HepG2 (cell line): ENCODE measurements around the gene GPR137. TPM values are rescaled to one million over a fixed set of nuclear protein-coding genes. Genes with fewer than 3 reads are reported as not detected.

Experiments used
- ATAC-seq: fragments of 200-7000 bp; cut with Tn5 transposase; 3 replicates; pipeline ENCODE4 v1.9.1; 2020; ENCODE audit warnings: mild to moderate bottlenecking, moderate library complexity
- BruUV-seq: library from RNA; stranded (reverse); fragments of 400-500 nt; replicated peaks from 2 replicates; lab custom pipeline; 2021; lab: Mats Ljungman, UMichigan
- CTCF ChIA-PET: fragments of 300-600 bp; formaldehyde crosslinking; extraction: SDS; loops from one replicate; lab custom pipeline; 2021; ENCODE audit warnings: low total read pairs, inconsistent platforms, low intra/inter-chr PET ratio; lab: Yijun Ruan, JAX
- POLR2A ChIA-PET: fragments of 350-600 bp; sonication (Branson Sonifier 250); formaldehyde crosslinking; loops from one replicate; lab custom pipeline; 2020; ENCODE audit warnings: antibody characterized with exemption, inconsistent platforms; lab: Yijun Ruan, JAX
- DNase-seq: peaks from one replicate; pipeline ENCODE4 v3.0.0-alpha.2; 2015; ENCODE audit warnings: low spot score
- FAIRE-seq: peaks from 3 replicates; lab custom pipeline; 2011; peaks lifted over from hg19 to GRCh38; lab: Jason Lieb, UNC
- H2AFZ ChIP-seq: one replicate; pipeline ENCODE4 v1.6.1; 2011; ENCODE audit warnings: low read length, inconsistent platforms
- H3K27ac ChIP-seq: fragments of 300-600 bp; 3 replicates; pipeline ENCODE4 v1.8.0; 2011; ENCODE audit warnings: mixed run types, mild to moderate bottlenecking, mixed read lengths, low read length, inconsistent platforms; ENCODE audit not compliant: insufficient read depth; ENCODE audit errors: extremely low read length
- H3K27me3 ChIP-seq, 2 experiments: fragments of 200-600 bp in 1 of 2; 2 replicates in 1 of 2; 3 replicates in 1 of 2; pipeline versions ENCODE4 v1.6.0 to v1.8.0; 2011; ENCODE audit warnings: low read length in 2 of 2, mild to moderate bottlenecking in 2 of 2, moderate library complexity in 2 of 2, inconsistent platforms in 1 of 2; ENCODE audit not compliant: insufficient read depth in 2 of 2, control insufficient read depth in 1 of 2
- H3K36me3 ChIP-seq, 2 experiments: fragments of 200-600 bp in 1 of 2; replicated peaks in 1 of 2; 2 replicates in 1 of 2; 3 replicates in 1 of 2; pipeline versions ENCODE4 v1.5.1 to v1.8.0; 2011; ENCODE audit warnings: low read length in 2 of 2, inconsistent platforms in 1 of 2; ENCODE audit not compliant: insufficient read depth in 2 of 2, control insufficient read depth in 1 of 2
- H3K4me1 ChIP-seq: 2 replicates; pipeline ENCODE4 v1.5.1; 2012; ENCODE audit warnings: low read length, inconsistent platforms; ENCODE audit not compliant: insufficient read depth
- H3K4me2 ChIP-seq: 2 replicates; pipeline ENCODE4 v1.6.0; 2011; ENCODE audit warnings: low read depth, low read length, inconsistent platforms
- H3K4me3 ChIP-seq, 3 experiments: fragments of 200-600 bp in 1 of 3; sonication (generic), shearing (Covaris generic) in 1 of 3; replicated peaks in 1 of 3; 2 replicates each; pipeline ENCODE4 v1.5.1; 2011 to 2016; ENCODE audit warnings: low read length in 3 of 3, inconsistent platforms in 2 of 3, low read depth in 2 of 3, mild to moderate bottlenecking in 2 of 3, control low read depth in 1 of 3, mixed read lengths in 1 of 3; ENCODE audit not compliant: insufficient read depth in 1 of 3
- H3K79me2 ChIP-seq: one replicate; pipeline ENCODE4 v1.6.1; 2011; ENCODE audit warnings: low read length, inconsistent platforms; ENCODE audit not compliant: insufficient read depth
- H3K9ac ChIP-seq: 2 replicates; pipeline ENCODE4 v1.6.0; 2011; ENCODE audit warnings: mild to moderate bottlenecking, low read depth, low read length, inconsistent platforms; ENCODE audit not compliant: insufficient read depth
- H3K9me3 ChIP-seq: 2 replicates; pipeline ENCODE4 v1.5.1; 2012; ENCODE audit warnings: mild to moderate bottlenecking, low read length
- H4K20me1 ChIP-seq: 2 replicates; pipeline ENCODE4 v1.6.0; 2011; ENCODE audit warnings: inconsistent platforms, mild to moderate bottlenecking, low read length, moderate library complexity; ENCODE audit not compliant: insufficient read depth
- CENPX ChIP-seq: sonication (generic); formaldehyde crosslinking; IDR thresholded peaks from 2 replicates; pipeline ENCODE4 v1.9.0; 2021; ENCODE audit warnings: mild to moderate bottlenecking, missing genetic modification reagents, moderate library complexity
- NCOR1 ChIP-seq: fragments of 200-600 bp; sonication (generic); IDR thresholded peaks from 2 replicates; pipeline ENCODE4 v1.7.0; 2017; ENCODE audit warnings: antibody characterized with exemption, low read length, borderline replicate concordance
- SATB2 ChIP-seq: sonication (generic); formaldehyde crosslinking; IDR thresholded peaks from 2 replicates; pipeline ENCODE4 v1.5.0; 2020; ENCODE audit warnings: missing genetic modification reagents
- ZNF329 ChIP-seq: sonication (generic); formaldehyde crosslinking; IDR thresholded peaks from 2 replicates; pipeline ENCODE4 v1.9.0; 2021; ENCODE audit warnings: low read depth, mild to moderate bottlenecking, missing genetic modification reagents
- ZNF766 ChIP-seq: sonication (generic); formaldehyde crosslinking; IDR thresholded peaks from 2 replicates; pipeline ENCODE4 v1.5.0; 2020; ENCODE audit warnings: missing genetic modification reagents, borderline replicate concordance
- WGBS: methylation state at CpG from one replicate; pipeline ENCODE4 v1.1.6; 2017; ENCODE audit warnings: low lambda C conversion rate; 5-methylcytosine and 5-hydroxymethylcytosine counted together
- in situ Hi-C: cut with HindIII; loops from 2 replicates; pipeline ENCODE4 v1.10.0; 2017; ENCODE audit warnings: low pct_unique_long_range_greater_than_20kb; ENCODE audit not compliant: extremely low pct_ligation_motif_present
- intact Hi-C: fragments of 100-400 bp; cut with micrococcal nuclease; formaldehyde crosslinking; loops from one replicate; pipeline ENCODE4 v1.10.0; 2022; ENCODE audit not compliant: unreplicated experiment
- polyA plus RNA-seq, 8 experiments: library from polyadenylated mRNA; depleted of rRNA in 3 of 8; stranded (reverse) in 7 of 8; unstranded in 1 of 8; fragments of >200 nt; fragmentation: Illumina TruSeq in 4 of 8; extraction: Trizol in 4 of 8; gene quantifications; 2 replicates each; pipeline versions ENCODE4 v1.2.1 to v1.2.3, GENCODE V29; 2011 to 2016; ENCODE audit warnings: low read depth in 4 of 8, missing spikeins in 1 of 8, mixed read lengths in 1 of 8; ENCODE audit not compliant: insufficient read depth in 1 of 8
- total RNA-seq, 5 experiments: library from RNA; depleted of rRNA; stranded (reverse); fragments of >200 nt; fragmentation: Illumina TruSeq; extraction: Trizol; gene quantifications; 2 replicates each; pipeline ENCODE4 v1.2.3, GENCODE V29; 2016; ENCODE audit warnings: low read depth in 1 of 5
- TF ChIP-seq, protein P1 (sequence below), 2 experiments: sonication (generic) in 1 of 2; formaldehyde crosslinking in 1 of 2; IDR thresholded peaks; 2 replicates each; pipeline versions ENCODE4 v1.4.0 to v1.6.1; 2016 to 2020; ENCODE audit warnings: borderline replicate concordance in 1 of 2, low read depth in 1 of 2, mild to moderate bottlenecking in 1 of 2, missing genetic modification reagents in 1 of 2

GPR137 gene
- total and polyA plus RNA-seq, 2 of the 13 experiments (the other 11 are each of a cell fraction or from before 2014, with no cell fraction given), result 8.5 to 13.2 TPM

DNA sequence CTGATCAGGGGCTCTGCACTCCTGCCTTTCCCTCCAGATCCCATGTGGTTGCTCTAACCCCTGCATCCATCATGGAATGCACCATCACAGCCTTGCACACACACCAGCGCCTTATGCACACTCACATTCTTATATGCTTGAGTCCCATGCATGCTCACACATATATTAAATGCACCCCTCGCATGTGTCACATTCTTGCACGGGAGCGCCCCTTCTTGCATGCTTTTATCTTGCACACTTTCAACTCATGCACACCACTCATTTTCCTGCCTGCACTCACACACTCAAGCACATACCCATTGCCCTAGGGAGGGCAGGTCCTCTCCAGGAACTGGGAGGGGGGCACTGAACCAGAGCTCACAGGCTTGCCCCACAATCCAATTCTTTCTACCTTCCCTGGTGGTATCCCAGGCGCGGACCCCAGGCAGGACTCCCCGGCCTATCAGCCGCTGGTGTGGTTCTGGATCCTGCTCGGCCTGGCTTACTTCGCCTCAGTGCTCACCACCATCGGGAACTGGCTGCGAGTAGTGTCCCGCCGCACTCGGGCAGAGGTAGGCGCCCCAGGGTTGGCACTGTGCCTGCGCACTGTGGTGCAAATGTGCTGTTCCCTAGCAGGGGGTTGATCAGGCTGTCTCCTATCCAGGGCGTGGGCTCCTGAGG lies 12.2 kb downstream of the GPR137 start:
- peaks cover 30 to 76% of the 10 kb centered on the region in 2 experiments for H3K27me3 ChIP-seq
- 58% methylated on average over 9 of the region's 18 CpGs for WGBS
- intact Hi-C loops (no loop called here), in situ Hi-C loops (no loop called here)
- ATAC-seq (no peak), FAIRE-seq (no peak), DNase-seq (no peak)
- no peak overlapping the region for H3K4me3 ChIP-seq
- no peak overlapping the region for H3K27ac ChIP-seq
- 0 out of 2 replicates have a peak, but pooled peaks cover 5% of the 10 kb centered on the region for H4K20me1 ChIP-seq
- no peak overlapping the region for H3K9ac ChIP-seq
- no peak overlapping the region for H2AFZ ChIP-seq
- H3K9me3 ChIP-seq, result no peaks in the 10 kb centered on the region
- TF ChIP-seq SATB2 (CRISPR knock-in tag) (no peak), CENPX (CRISPR knock-in tag) (no peak), NCOR1 (no peak), ZNF766 (CRISPR knock-in tag) (no peak), ZNF329 (CRISPR knock-in tag) (no peak)
- TF ChIP-seq, protein P1, sequence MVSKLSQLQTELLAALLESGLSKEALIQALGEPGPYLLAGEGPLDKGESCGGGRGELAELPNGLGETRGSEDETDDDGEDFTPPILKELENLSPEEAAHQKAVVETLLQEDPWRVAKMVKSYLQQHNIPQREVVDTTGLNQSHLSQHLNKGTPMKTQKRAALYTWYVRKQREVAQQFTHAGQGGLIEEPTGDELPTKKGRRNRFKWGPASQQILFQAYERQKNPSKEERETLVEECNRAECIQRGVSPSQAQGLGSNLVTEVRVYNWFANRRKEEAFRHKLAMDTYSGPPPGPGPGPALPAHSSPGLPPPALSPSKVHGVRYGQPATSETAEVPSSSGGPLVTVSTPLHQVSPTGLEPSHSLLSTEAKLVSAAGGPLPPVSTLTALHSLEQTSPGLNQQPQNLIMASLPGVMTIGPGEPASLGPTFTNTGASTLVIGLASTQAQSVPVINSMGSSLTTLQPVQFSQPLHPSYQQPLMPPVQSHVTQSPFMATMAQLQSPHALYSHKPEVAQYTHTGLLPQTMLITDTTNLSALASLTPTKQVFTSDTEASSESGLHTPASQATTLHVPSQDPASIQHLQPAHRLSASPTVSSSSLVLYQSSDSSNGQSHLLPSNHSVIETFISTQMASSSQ (IDR thresholded peaks at IDR 0.05; ENCODE audit: low read depth), result no peak
- TF ChIP-seq, protein P1 (CRISPR knock-in tag; IDR thresholded peaks at IDR 0.05; ENCODE audit: borderline replicate concordance), result no peak
- no peaks in the 10 kb centered on the region for H3K79me2 ChIP-seq
- no peaks in the 10 kb centered on the region for H3K36me3 ChIP-seq
- H3K4me2 ChIP-seq, result no peak overlapping the region
- no TSS peak for BruUV-seq
- peaks cover 25% of the 10 kb centered on the region for H3K4me1 ChIP-seq
- ChIA-PET CTCF (no interaction called here), POLR2A (no interaction called here)
